Neural cell (in vitro differentiated cells): ENCODE results near the gene CAMSAP2. TPM values are rescaled to one million over a fixed set of nuclear protein-coding genes. Genes with fewer than 3 reads are reported as not detected.

Experiments
- H2AFZ ChIP-seq: fragments of 200-600, 300-800 bp; sonication (generic), shearing (Covaris generic); 2 replicates; pipeline ENCODE4 v1.6.0; 2014; ENCODE audit warnings: low read depth, mild to moderate bottlenecking, antibody characterized with exemption, low read length, moderate library complexity
- H3F3A ChIP-seq: fragments of 200-600 bp; shearing (Covaris generic); 2 replicates; pipeline ENCODE4 v1.6.1; 2016; ENCODE audit warnings: mild to moderate bottlenecking, moderate library complexity, mixed read lengths, antibody characterized with exemption, low read length; ENCODE audit not compliant: insufficient read depth, poor library complexity, severe bottlenecking
- H3K27ac ChIP-seq: fragments of 200-600, 300-800 bp; sonication (generic), shearing (Covaris generic); 2 replicates; pipeline ENCODE4 v1.5.1; 2014; ENCODE audit warnings: mild to moderate bottlenecking, low read length, moderate library complexity
- H3K27me3 ChIP-seq: fragments of 300-800, 200-600 bp; sonication (generic), shearing (Covaris generic); 2 replicates; pipeline ENCODE4 v1.6.0; 2014; ENCODE audit warnings: mild to moderate bottlenecking, low read depth, low read length, moderate library complexity; ENCODE audit not compliant: insufficient read depth
- H3K36me3 ChIP-seq: fragments of 300-800, 200-600 bp; sonication (generic), shearing (Covaris generic); 2 replicates; pipeline ENCODE4 v1.5.1; 2014; ENCODE audit warnings: mild to moderate bottlenecking, antibody characterized with exemption, low read length, moderate library complexity; ENCODE audit not compliant: insufficient read depth
- H3K4me2 ChIP-seq: fragments of 300-800, 200-600 bp; sonication (generic), shearing (Covaris generic); 2 replicates; pipeline ENCODE4 v1.6.0; 2014; ENCODE audit warnings: mild to moderate bottlenecking, low read length
- H3K4me3 ChIP-seq: fragments of 300-800, 200-600 bp; sonication (generic), shearing (Covaris generic); 2 replicates; pipeline ENCODE4 v1.5.1; 2014; ENCODE audit warnings: mild to moderate bottlenecking, low read length, moderate library complexity
- H3K79me2 ChIP-seq: fragments of 200-600 bp; shearing (Covaris generic); replicated peaks from 2 replicates; pipeline ENCODE4 v1.6.0; 2014; ENCODE audit warnings: mild to moderate bottlenecking, low read length, moderate library complexity; ENCODE audit not compliant: insufficient read depth
- H3K9ac ChIP-seq: fragments of 300-800, 200-600 bp; sonication (generic), shearing (Covaris generic); 2 replicates; pipeline ENCODE4 v1.6.1; 2016; ENCODE audit warnings: mild to moderate bottlenecking, low read length, mixed read lengths
- H3K9me2 ChIP-seq: fragments of 200-600 bp; shearing (Covaris generic); 2 replicates; pipeline ENCODE4 v1.6.1; 2016; ENCODE audit warnings: mild to moderate bottlenecking, low read length, mixed read lengths; ENCODE audit not compliant: insufficient read depth
- H3K9me3 ChIP-seq: fragments of 200-600, 300-800 bp; sonication (generic), shearing (Covaris generic); 2 replicates; pipeline ENCODE4 v1.6.1; 2016; ENCODE audit warnings: mild to moderate bottlenecking, mixed run types, low read length, moderate library complexity, mixed read lengths
- H4K20me1 ChIP-seq: fragments of 200-600 bp; shearing (Covaris generic); 2 replicates; pipeline ENCODE4 v1.6.1; 2016; ENCODE audit warnings: mild to moderate bottlenecking, mixed run types; ENCODE audit not compliant: insufficient read depth
- CTCF ChIP-seq: fragments of 450-650 bp; IDR thresholded peaks from 2 replicates; pipeline ENCODE4 v1.5.1; 2014; ENCODE audit warnings: antibody characterized with exemption, mild to moderate bottlenecking, moderate library complexity; ENCODE audit not compliant: poor library complexity, severe bottlenecking
- EP300 ChIP-seq: fragments of 450-650 bp; conservative IDR thresholded peaks from 2 replicates; pipeline ENCODE4 v1.6.1; 2014; ENCODE audit warnings: antibody characterized with exemption, mild to moderate bottlenecking, moderate library complexity; ENCODE audit not compliant: poor library complexity, severe bottlenecking
- EZH2 ChIP-seq: fragments of 200-600, 300-800 bp; shearing (Covaris generic), sonication (generic); IDR thresholded peaks from 2 replicates; pipeline ENCODE4 v1.6.1; 2014; ENCODE audit warnings: antibody characterized with exemption, low read length, borderline replicate concordance, mild to moderate bottlenecking; ENCODE audit not compliant: insufficient read depth, poor library complexity, severe bottlenecking
- MXI1 ChIP-seq: fragments of 450-650 bp; conservative IDR thresholded peaks from 2 replicates; pipeline ENCODE4 v1.6.1; 2014; ENCODE audit warnings: antibody characterized with exemption, mild to moderate bottlenecking; ENCODE audit not compliant: poor library complexity, severe bottlenecking
- POLR2AphosphoS5 ChIP-seq: IDR thresholded peaks from 2 replicates; pipeline ENCODE4 v1.6.1; 2012
- RAD21 ChIP-seq: fragments of 450-650 bp; conservative IDR thresholded peaks from 2 replicates; pipeline ENCODE4 v1.6.1; 2014; ENCODE audit warnings: antibody characterized with exemption, mild to moderate bottlenecking, moderate library complexity
- SMC3 ChIP-seq: fragments of 450-650 bp; conservative IDR thresholded peaks from 2 replicates; pipeline ENCODE4 v1.6.1; 2014; ENCODE audit warnings: antibody characterized with exemption, mild to moderate bottlenecking, moderate library complexity; ENCODE audit not compliant: poor library complexity
- TAF1 ChIP-seq: IDR thresholded peaks from 2 replicates; pipeline ENCODE4 v1.6.1; 2012; ENCODE audit warnings: low read depth
- polyA plus RNA-seq: library from polyadenylated mRNA; depleted of rRNA; stranded (reverse); fragments of >200 nt; gene quantifications from 2 replicates; pipeline ENCODE4 v1.2.3, GENCODE V29; 2014
- TF ChIP-seq, protein P1 (sequence below): IDR thresholded peaks from 2 replicates; pipeline ENCODE4 v1.6.1; 2012; ENCODE audit warnings: borderline replicate concordance

The CAMSAP2 gene
- polyA plus RNA-seq, 1 donor from 2014 or later, result 52.7 TPM

GRCh38 chr1:200899954-200900867 is 161.5 kb downstream of the CAMSAP2 start:
- no peaks in the 10 kb centered on the region for H3K9me3 ChIP-seq
- no peak overlapping the region for H3K4me3 ChIP-seq
- H3K27ac ChIP-seq, result no peak overlapping the region
- no peaks in the 10 kb centered on the region for H3K79me2 ChIP-seq
- no peaks in the 10 kb centered on the region for H3K27me3 ChIP-seq
- no peaks in the 10 kb centered on the region for H3K36me3 ChIP-seq
- H4K20me1 ChIP-seq, result no peaks in the 10 kb centered on the region
- H2AFZ ChIP-seq, result no peak overlapping the region
- H3K4me2 ChIP-seq, result no peak overlapping the region
- no peak overlapping the region for H3K9ac ChIP-seq
- TF ChIP-seq TAF1 (no peak), EP300 (no peak)
- no peaks in the 10 kb centered on the region for H3K9me2 ChIP-seq
- H3F3A ChIP-seq, result no peaks in the 10 kb centered on the region

DNA sequence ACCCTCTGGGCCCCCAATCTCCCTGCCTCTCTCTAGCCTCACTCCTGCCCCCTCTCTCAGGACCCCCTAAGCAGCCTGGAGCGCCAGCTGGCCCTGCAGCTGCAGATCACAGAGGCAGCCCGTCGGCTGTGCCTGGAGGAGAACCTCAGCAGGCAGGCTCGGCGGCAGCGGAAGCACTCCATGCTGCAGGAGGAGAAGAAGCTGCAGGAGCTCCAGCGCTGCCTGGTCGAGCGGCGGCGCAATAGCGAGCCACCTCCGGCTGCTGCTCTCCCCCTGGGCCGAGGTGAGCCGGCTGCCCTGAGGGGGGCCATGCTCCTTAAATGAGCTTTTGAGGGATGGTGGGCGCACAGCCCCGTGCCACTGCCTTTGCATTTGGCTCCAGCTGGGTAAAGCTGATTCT is 162.2 kb downstream of the CAMSAP2 start:
- TF ChIP-seq, protein P1, sequence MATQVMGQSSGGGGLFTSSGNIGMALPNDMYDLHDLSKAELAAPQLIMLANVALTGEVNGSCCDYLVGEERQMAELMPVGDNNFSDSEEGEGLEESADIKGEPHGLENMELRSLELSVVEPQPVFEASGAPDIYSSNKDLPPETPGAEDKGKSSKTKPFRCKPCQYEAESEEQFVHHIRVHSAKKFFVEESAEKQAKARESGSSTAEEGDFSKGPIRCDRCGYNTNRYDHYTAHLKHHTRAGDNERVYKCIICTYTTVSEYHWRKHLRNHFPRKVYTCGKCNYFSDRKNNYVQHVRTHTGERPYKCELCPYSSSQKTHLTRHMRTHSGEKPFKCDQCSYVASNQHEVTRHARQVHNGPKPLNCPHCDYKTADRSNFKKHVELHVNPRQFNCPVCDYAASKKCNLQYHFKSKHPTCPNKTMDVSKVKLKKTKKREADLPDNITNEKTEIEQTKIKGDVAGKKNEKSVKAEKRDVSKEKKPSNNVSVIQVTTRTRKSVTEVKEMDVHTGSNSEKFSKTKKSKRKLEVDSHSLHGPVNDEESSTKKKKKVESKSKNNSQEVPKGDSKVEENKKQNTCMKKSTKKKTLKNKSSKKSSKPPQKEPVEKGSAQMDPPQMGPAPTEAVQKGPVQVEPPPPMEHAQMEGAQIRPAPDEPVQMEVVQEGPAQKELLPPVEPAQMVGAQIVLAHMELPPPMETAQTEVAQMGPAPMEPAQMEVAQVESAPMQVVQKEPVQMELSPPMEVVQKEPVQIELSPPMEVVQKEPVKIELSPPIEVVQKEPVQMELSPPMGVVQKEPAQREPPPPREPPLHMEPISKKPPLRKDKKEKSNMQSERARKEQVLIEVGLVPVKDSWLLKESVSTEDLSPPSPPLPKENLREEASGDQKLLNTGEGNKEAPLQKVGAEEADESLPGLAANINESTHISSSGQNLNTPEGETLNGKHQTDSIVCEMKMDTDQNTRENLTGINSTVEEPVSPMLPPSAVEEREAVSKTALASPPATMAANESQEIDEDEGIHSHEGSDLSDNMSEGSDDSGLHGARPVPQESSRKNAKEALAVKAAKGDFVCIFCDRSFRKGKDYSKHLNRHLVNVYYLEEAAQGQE, result no peak
- TF ChIP-seq CTCF, result no peak
- no peak for TF ChIP-seq POLR2AphosphoS5
- TF ChIP-seq SMC3, result no peak
- no peak for TF ChIP-seq RAD21
- TF ChIP-seq EZH2, result no peak
- no peak for TF ChIP-seq MXI1
- Histone ChIP-seq H3K9ac (no peak overlapping the region), H3K9me2 (no peaks in the 10 kb centered on the region), H3K27ac (no peak overlapping the region), H3K27me3 (no peaks in the 10 kb centered on the region), H3K9me3 (no peaks in the 10 kb centered on the region), H3F3A (no peaks in the 10 kb centered on the region), H3K79me2 (no peaks in the 10 kb centered on the region), H3K4me3 (no peak overlapping the region), H3K36me3 (no peaks in the 10 kb centered on the region), H4K20me1 (no peaks in the 10 kb centered on the region), H3K4me2 (no peak overlapping the region), H2AFZ (no peak overlapping the region)
